Coronary artery (tissue), 2 donors: ENCODE measurements around the gene CXCL11.
A peak's percentile ranks its signal among the peaks of the same experiment; 100 is the strongest.

ENCODE experiments used
- DNase-seq: peaks from one replicate; pipeline ENCODE4 v3.0.0-alpha.2; 2017; ENCODE audit warnings: low spot score
- H3K27ac ChIP-seq, 2 donors: fragments of 200-600 bp; sonication (generic); one replicate each; pipeline ENCODE4 v1.5.1; 2016 to 2019
- H3K4me3 ChIP-seq: fragments of 200-600 bp; sonication (generic); 2 replicates; pipeline ENCODE4 v1.5.1; 2016; ENCODE audit warnings: mild to moderate bottlenecking, moderate library complexity
- CTCF ChIP-seq: fragments of 200-600 bp; sonication (generic); IDR thresholded peaks from one replicate; pipeline ENCODE4 v1.5.1; 2019; ENCODE audit warnings: antibody characterized with exemption

The CXCL11 gene

GRCh38 chr4:76011018-76011670 lies 24.7 kb downstream of the CXCL11 start:
- TF ChIP-seq CTCF: no peak
- no peak for DNase-seq
- Histone ChIP-seq H3K27ac (peak overlapping the region in 1 of 2 donors; percentile 1), H3K4me3 (no peak overlapping the region)

GRCh38 chr4:76010576-76010975 lies 25.3 kb downstream of the CXCL11 start:
- no peak for DNase-seq
- H3K4me3 ChIP-seq: no peak overlapping the region
- no peak for TF ChIP-seq CTCF

GRCh38 chr4:76009311-76009710 lies 26.6 kb downstream of the CXCL11 start:
- no peak overlapping the region for H3K27ac ChIP-seq
- no peak overlapping the region for H3K4me3 ChIP-seq
- no peak for TF ChIP-seq CTCF
- DNase-seq: no peak

More at GRCh38 chr4:76010576-76010975, 25.3 kb downstream of the CXCL11 start:
- H3K27ac ChIP-seq: no peak overlapping the region

GRCh38 chr4:76007089-76007862 lies 28.6 kb downstream of the CXCL11 start, which contains the start of gene CXCL9:
CXCL9 (minus strand) TSS chr4:76007509; CDS start chr4:76007449, 60 bp downstream.
- no peak within 1 kb of the TSS for H3K27ac ChIP-seq
- TF ChIP-seq CTCF: no peak
- H3K4me3 ChIP-seq: no peak within 1 kb of the TSS
- DNase-seq: no peak

GRCh38 chr4:76003620-76004019 lies 32.2 kb downstream of the CXCL11 start:
- Histone ChIP-seq H3K27ac (no peak overlapping the region), H3K4me3 (no peak overlapping the region)
- TF ChIP-seq CTCF: no peak
- no peak for DNase-seq

GRCh38 chr4:76003035-76003434 lies 32.8 kb downstream of the CXCL11 start:
- no peak for TF ChIP-seq CTCF
- no peak for DNase-seq
- H3K4me3 ChIP-seq: no peak overlapping the region
- H3K27ac ChIP-seq: no peak overlapping the region

GRCh38 chr4:76002176-76002575 lies 33.7 kb downstream of the CXCL11 start:
- no peak for TF ChIP-seq CTCF
- no peak overlapping the region for H3K27ac ChIP-seq
- no peak for DNase-seq
- no peak overlapping the region for H3K4me3 ChIP-seq
